GM12878 (cell line): ENCODE results near the gene BTNL8. TPM values are rescaled to one million over a fixed set of nuclear protein-coding genes. Genes with fewer than 3 reads are reported as not detected.

Experiments
- ATAC-seq: fragments of 200-7000 bp; cut with Tn5 transposase; 3 replicates; pipeline ENCODE4 v1.9.1; 2020; ENCODE audit warnings: mild to moderate bottlenecking, moderate library complexity
- BruUV-seq: library from RNA; stranded (reverse); fragments of 400-500 nt; replicated peaks from 2 replicates; lab custom pipeline; 2021; lab: Mats Ljungman, UMichigan
- CTCF ChIA-PET: fragments of 300-600 bp; sonication (Branson Sonifier 250); formaldehyde crosslinking; extraction: SDS; loops from one replicate; lab custom pipeline; 2021; ENCODE audit warnings: inconsistent platforms; lab: Yijun Ruan, JAX
- POLR2A ChIA-PET: fragments of 350-600 bp; formaldehyde crosslinking; extraction: SDS; loops from one replicate; lab custom pipeline; 2021; ENCODE audit warnings: inconsistent platforms; lab: Charles Lee
- RAD21 ChIA-PET: fragments of 300-600 bp; sonication (Branson Sonifier 250); formaldehyde crosslinking; loops from one replicate; lab custom pipeline; 2023; ENCODE audit warnings: antibody characterized with exemption; ENCODE audit not compliant: unreplicated experiment; lab: Charles Lee
- SMC1A ChIA-PET: fragments of 300-600 bp; sonication (Branson Sonifier 250); formaldehyde crosslinking; loops from one replicate; lab custom pipeline; 2023; ENCODE audit not compliant: unreplicated experiment, uncharacterized antibody; lab: Charles Lee
- DNase-seq: peaks from one replicate; pipeline ENCODE4 v3.0.0-alpha.2; 2011; ENCODE audit warnings: low read depth, low spot score
- FAIRE-seq: peaks from 3 replicates; lab custom pipeline; 2011; peaks lifted over from hg19 to GRCh38; lab: Jason Lieb, UNC
- H2AFZ ChIP-seq: 2 replicates; pipeline ENCODE4 v1.6.0; 2011; ENCODE audit warnings: low read depth, low read length, control low read depth; ENCODE audit not compliant: control insufficient read depth
- H3K27ac ChIP-seq: 2 replicates; pipeline ENCODE4 v1.5.1; 2011; ENCODE audit warnings: control low read depth; ENCODE audit not compliant: control insufficient read depth, insufficient read depth
- H3K27me3 ChIP-seq, 2 experiments: replicated peaks in 1 of 2; 2 replicates each; pipeline versions ENCODE4 v1.6.0 to v1.6.1; 2011; ENCODE audit warnings: low read length in 1 of 2; ENCODE audit not compliant: control insufficient read depth in 2 of 2, insufficient read depth in 2 of 2
- H3K36me3 ChIP-seq, 2 experiments: 2 replicates each; pipeline ENCODE4 v1.5.1; 2011; ENCODE audit warnings: low read length in 1 of 2; ENCODE audit not compliant: control insufficient read depth in 2 of 2, insufficient read depth in 2 of 2
- H3K4me1 ChIP-seq: 2 replicates; pipeline ENCODE4 v1.6.1; 2011; ENCODE audit warnings: mild to moderate bottlenecking, low read length, moderate library complexity, mixed read lengths; ENCODE audit not compliant: control insufficient read depth, insufficient read depth
- H3K4me2 ChIP-seq: 2 replicates; pipeline ENCODE4 v1.6.0; 2011; ENCODE audit warnings: control low read depth; ENCODE audit not compliant: control insufficient read depth, insufficient read depth
- H3K4me3 ChIP-seq: fragments of 200-600 bp; sonication (generic); 2 replicates; pipeline ENCODE4 v1.5.1; 2016
- H3K79me2 ChIP-seq: 2 replicates; pipeline ENCODE4 v1.6.0; 2011; ENCODE audit warnings: low read length; ENCODE audit not compliant: control insufficient read depth, insufficient read depth
- H3K9ac ChIP-seq: 2 replicates; pipeline ENCODE4 v1.8.0; 2011; ENCODE audit warnings: low read length, control low read depth, mixed read lengths; ENCODE audit not compliant: control insufficient read depth, insufficient read depth
- H3K9me3 ChIP-seq: replicated peaks from 3 replicates; pipeline ENCODE4 v1.5.1; 2011; ENCODE audit warnings: mild to moderate bottlenecking, low read length; ENCODE audit not compliant: control insufficient read depth, insufficient read depth
- H4K20me1 ChIP-seq: 2 replicates; pipeline ENCODE4 v1.6.0; 2011; ENCODE audit not compliant: control insufficient read depth, insufficient read depth
- BCL3 ChIP-seq: IDR thresholded peaks from 2 replicates; pipeline ENCODE4 v1.6.1; 2011; ENCODE audit warnings: borderline replicate concordance, low read depth, mild to moderate bottlenecking, moderate library complexity, low read length; ENCODE audit not compliant: insufficient read depth, poor library complexity, severe bottlenecking
- BCLAF1 ChIP-seq: fragments of 450-650 bp; IDR thresholded peaks from 2 replicates; pipeline ENCODE4 v1.6.1; 2017; ENCODE audit warnings: antibody characterized with exemption, mild to moderate bottlenecking, moderate library complexity
- CHD4 ChIP-seq: fragments of 200-600 bp; sonication (generic); IDR thresholded peaks from 2 replicates; pipeline ENCODE4 v1.6.1; 2016; ENCODE audit warnings: mild to moderate bottlenecking
- GATAD2B ChIP-seq: fragments of 450-650 bp; conservative IDR thresholded peaks from 2 replicates; pipeline ENCODE4 v1.6.1; 2017; ENCODE audit warnings: low read depth, mild to moderate bottlenecking, moderate library complexity
- IRF5 ChIP-seq: fragments of 450-650 bp; IDR thresholded peaks from 2 replicates; pipeline ENCODE4 v1.6.1; 2017; ENCODE audit warnings: borderline replicate concordance
- MTA2 ChIP-seq: fragments of 450-650 bp; IDR thresholded peaks from 2 replicates; pipeline ENCODE4 v1.6.1; 2016; ENCODE audit warnings: low read depth, mild to moderate bottlenecking, moderate library complexity
- MXI1 ChIP-seq: fragments of 150-350 bp; IDR thresholded peaks from 2 replicates; pipeline ENCODE4 v1.6.1; 2011; ENCODE audit warnings: low read depth, mild to moderate bottlenecking, inconsistent platforms, low read length, improper control_type of control experiment
- MYC ChIP-seq: IDR thresholded peaks from 2 replicates; pipeline ENCODE4 v1.6.1; 2011; ENCODE audit warnings: mild to moderate bottlenecking, low read length, moderate library complexity, inconsistent platforms; ENCODE audit not compliant: insufficient read depth, insufficient replicate concordance, insufficient read length, severe bottlenecking
- NFIC ChIP-seq: IDR thresholded peaks from 2 replicates; pipeline ENCODE4 v1.6.1; 2012; ENCODE audit warnings: low read depth, mild to moderate bottlenecking, inconsistent platforms, low read length, moderate library complexity
- POLR2AphosphoS2 ChIP-seq: IDR thresholded peaks from 2 replicates; pipeline ENCODE4 v1.6.1; 2011; ENCODE audit warnings: low read depth, mild to moderate bottlenecking, low read length, improper control_type of control experiment, moderate library complexity
- RFX5 ChIP-seq: IDR thresholded peaks from 2 replicates; pipeline ENCODE4 v1.6.1; 2011; ENCODE audit warnings: low read depth, low read length, improper control_type of control experiment
- SMAD5 ChIP-seq: IDR thresholded peaks from 2 replicates; pipeline ENCODE4 v1.6.1; 2016; ENCODE audit warnings: antibody characterized with exemption, low read depth
- TAF1 ChIP-seq: IDR thresholded peaks from 2 replicates; pipeline ENCODE4 v1.6.1; 2011; ENCODE audit warnings: mild to moderate bottlenecking, low read depth, low read length, borderline replicate concordance
- TARDBP ChIP-seq: IDR thresholded peaks from 2 replicates; pipeline ENCODE4 v1.6.1; 2016; ENCODE audit warnings: borderline replicate concordance
- TBL1XR1 ChIP-seq: IDR thresholded peaks from 2 replicates; pipeline ENCODE4 v1.6.1; 2012; ENCODE audit warnings: low read depth, low read length, improper control_type of control experiment
- in situ Hi-C: fragments of 300-500 bp; cut with MboI; formaldehyde crosslinking; loops from 9 replicates; pipeline ENCODE4 v1.14.3; 2018; ENCODE audit warnings: mixed read lengths
- intact Hi-C: fragments of 100-400 bp; cut with micrococcal nuclease; formaldehyde crosslinking; loops from one replicate; pipeline ENCODE4 v1.14.2; 2022; ENCODE audit not compliant: unreplicated experiment
- polyA plus RNA-seq, 11 experiments: library from polyadenylated mRNA; depleted of rRNA in 4 of 11; unstranded in 6 of 11; stranded (reverse) in 5 of 11; fragments of >200 nt; fragmentation: Nextera tagmentation in 4 of 11; fragmentation: Illumina TruSeq in 1 of 11; extraction: Ambion mirVana in 4 of 11; extraction: Trizol in 1 of 11; gene quantifications; 1 replicate in 1 of 11; 2 replicates in 10 of 11; pipeline versions ENCODE4 v1.2.1 to v1.2.3, GENCODE V29; 2011 to 2016; ENCODE audit warnings: inconsistent platforms in 2 of 11, missing spikeins in 2 of 11, low read depth in 1 of 11
- total RNA-seq, 4 experiments: library from RNA; depleted of rRNA in 3 of 4; stranded (reverse); fragments of >200 nt in 3 of 4; fragmentation: Illumina TruSeq in 1 of 4; extraction: Trizol in 1 of 4; gene quantifications; 2 replicates each; pipeline versions ENCODE4 v1.2.1 to v1.2.3, GENCODE V29; 2013 to 2021

BTNL8 gene
- total and polyA plus RNA-seq, 10 of the 15 experiments (the other 5 are each of a cell fraction or from before 2014, with no cell fraction given): 0.13 to 3.4 (median 0.26) TPM; not detected in 2

- BruUV-seq: no TSS peak
- SMC1A ChIA-PET: no interaction called here
- H3K9ac ChIP-seq: no peak overlapping the region
- peaks cover 2% of the 10 kb centered on the region; the same call in 2 of the 3 replicates for H3K9me3 ChIP-seq
- in situ Hi-C loops (no loop called here), intact Hi-C loops (no loop called here)
- RAD21 ChIA-PET: no interaction called here
- CTCF ChIA-PET: no interaction called here
- no peaks in the 10 kb centered on the region for H3K79me2 ChIP-seq
- DNase-seq (no peak), FAIRE-seq (no peak), ATAC-seq (no peak)
- H3K36me3 ChIP-seq: no peaks in the 10 kb centered on the region
- no peaks in the 10 kb centered on the region for H3K4me1 ChIP-seq
- no peak overlapping the region for H2AFZ ChIP-seq
- no peaks in the 10 kb centered on the region for H3K27me3 ChIP-seq
- H3K4me2 ChIP-seq: no peak overlapping the region
- POLR2A ChIA-PET: no interaction called here
- H4K20me1 ChIP-seq: no peaks in the 10 kb centered on the region
- no peak overlapping the region for H3K4me3 ChIP-seq
- no peak overlapping the region for H3K27ac ChIP-seq
- TF ChIP-seq MYC (no peak), MTA2 (no peak), IRF5 (no peak), CHD4 (no peak), BCLAF1 (no peak), TAF1 (no peak), TBL1XR1 (no peak), BCL3 (no peak), SMAD5 (no peak), NFIC (no peak), POLR2AphosphoS2 (no peak), MXI1 (no peak), RFX5 (no peak), GATAD2B (no peak), TARDBP (no peak)
Observed at GRCh38 chr5:180920710-180921109, 21.8 kb downstream of the BTNL8 start.
